HEK293 (cell line): ENCODE data around the gene GDE1.
A peak's percentile ranks its signal among the peaks of the same experiment; 100 is the strongest.

Source experiments
- EGR2 ChIP-seq: fragments of 450-650 bp; formaldehyde crosslinking; IDR thresholded peaks from 2 replicates; pipeline ENCODE4 v1.5.1; 2016; ENCODE audit warnings: low read depth, missing biosample characterization, missing genetic modification characterization
- GLIS1 ChIP-seq: fragments of 450-650 bp; formaldehyde crosslinking; IDR thresholded peaks from 2 replicates; pipeline ENCODE4 v1.5.1; 2016; ENCODE audit warnings: missing biosample characterization, missing genetic modification characterization
- HIC1 ChIP-seq: fragments of 450-650 bp; formaldehyde crosslinking; IDR thresholded peaks from 2 replicates; pipeline ENCODE4 v1.5.1; 2016; ENCODE audit warnings: missing biosample characterization, missing genetic modification characterization
- HOXD13 ChIP-seq: sonication (generic); formaldehyde crosslinking; IDR thresholded peaks from 2 replicates; pipeline ENCODE4 v1.8.0; 2022; ENCODE audit warnings: missing genetic modification reagents, borderline replicate concordance
- KLF7 ChIP-seq: fragments of 450-650 bp; formaldehyde crosslinking; IDR thresholded peaks from 2 replicates; pipeline ENCODE4 v1.5.1; 2016; ENCODE audit warnings: missing biosample characterization, missing genetic modification characterization, borderline replicate concordance
- OSR2 ChIP-seq: fragments of 450-650 bp; formaldehyde crosslinking; IDR thresholded peaks from 2 replicates; pipeline ENCODE4 v1.5.1; 2016; ENCODE audit warnings: missing biosample characterization, missing genetic modification characterization
- OVOL3 ChIP-seq: fragments of 450-650 bp; formaldehyde crosslinking; IDR thresholded peaks from 2 replicates; pipeline ENCODE4 v1.5.1; 2016; ENCODE audit warnings: missing biosample characterization, missing genetic modification characterization
- PRDM1 ChIP-seq: fragments of 450-650 bp; formaldehyde crosslinking; IDR thresholded peaks from 2 replicates; pipeline ENCODE4; 2016; ENCODE audit warnings: missing biosample characterization, missing genetic modification characterization
- YY1 ChIP-seq: fragments of 450-650 bp; formaldehyde crosslinking; IDR thresholded peaks from 2 replicates; pipeline ENCODE4 v1.5.1; 2018; ENCODE audit warnings: missing biosample characterization, missing genetic modification characterization
- ZBTB20 ChIP-seq: fragments of 450-650 bp; formaldehyde crosslinking; IDR thresholded peaks from 2 replicates; pipeline ENCODE4 v1.5.1; 2016; ENCODE audit warnings: missing biosample characterization, missing genetic modification characterization
- ZBTB6 ChIP-seq: fragments of 450-650 bp; formaldehyde crosslinking; IDR thresholded peaks from 2 replicates; pipeline ENCODE4 v1.5.1; 2017; ENCODE audit warnings: missing biosample characterization, missing genetic modification characterization
- ZEB2 ChIP-seq: fragments of 450-650 bp; formaldehyde crosslinking; IDR thresholded peaks from 2 replicates; pipeline ENCODE4 v1.5.1; 2016; ENCODE audit warnings: missing biosample characterization, missing genetic modification characterization
- ZFP69B ChIP-seq: fragments of 450-650 bp; formaldehyde crosslinking; IDR thresholded peaks from 2 replicates; pipeline ENCODE4 v1.5.1; 2016; ENCODE audit warnings: missing biosample characterization, missing genetic modification characterization
- ZNF112 ChIP-seq: fragments of 450-650 bp; formaldehyde crosslinking; IDR thresholded peaks from 2 replicates; pipeline ENCODE4 v1.5.0; 2017; ENCODE audit warnings: missing biosample characterization, missing genetic modification characterization
- ZNF221 ChIP-seq: fragments of 450-650 bp; formaldehyde crosslinking; IDR thresholded peaks from 2 replicates; pipeline ENCODE4 v1.5.1; 2017; ENCODE audit warnings: missing biosample characterization, missing genetic modification characterization, borderline replicate concordance
- ZNF223 ChIP-seq: fragments of 450-650 bp; formaldehyde crosslinking; IDR thresholded peaks from 2 replicates; pipeline ENCODE4 v1.5.1; 2016; ENCODE audit warnings: missing biosample characterization, missing genetic modification characterization
- ZNF24 ChIP-seq: fragments of 450-650 bp; formaldehyde crosslinking; IDR thresholded peaks from 2 replicates; pipeline ENCODE4 v1.5.1; 2016; ENCODE audit warnings: missing biosample characterization, missing genetic modification characterization
- ZNF26 ChIP-seq: fragments of 450-650 bp; formaldehyde crosslinking; IDR thresholded peaks from 2 replicates; pipeline ENCODE4 v1.5.1; 2016; ENCODE audit warnings: missing biosample characterization, missing genetic modification characterization
- ZNF274 ChIP-seq, 2 experiments: fragments of 200-500 bp in 1 of 2; fragments of 450-650 bp in 1 of 2; sonication (Bioruptor generic) in 1 of 2; formaldehyde crosslinking in 1 of 2; IDR thresholded peaks; 2 replicates each; pipeline versions ENCODE4 v1.5.1 to v1.6.1; 2014 to 2016; ENCODE audit warnings: borderline replicate concordance in 1 of 2, inconsistent platforms in 1 of 2, low read length in 1 of 2, missing biosample characterization in 1 of 2, missing genetic modification characterization in 1 of 2
- ZNF324 ChIP-seq: fragments of 450-650 bp; formaldehyde crosslinking; IDR thresholded peaks from 2 replicates; pipeline ENCODE4 v1.5.1; 2016; ENCODE audit warnings: missing biosample characterization, missing genetic modification characterization
- ZNF366 ChIP-seq: fragments of 450-650 bp; formaldehyde crosslinking; conservative IDR thresholded peaks from 2 replicates; pipeline ENCODE4 v1.5.1; 2016; ENCODE audit warnings: missing biosample characterization, missing genetic modification characterization
- ZNF473 ChIP-seq: fragments of 450-650 bp; formaldehyde crosslinking; IDR thresholded peaks from 2 replicates; pipeline ENCODE4 v1.5.1; 2017; ENCODE audit warnings: missing biosample characterization, missing genetic modification characterization
- ZNF48 ChIP-seq: fragments of 450-650 bp; formaldehyde crosslinking; IDR thresholded peaks from 2 replicates; pipeline ENCODE4 v1.5.1; 2016; ENCODE audit warnings: missing biosample characterization, missing genetic modification characterization
- ZNF501 ChIP-seq: fragments of 450-650 bp; formaldehyde crosslinking; IDR thresholded peaks from 2 replicates; pipeline ENCODE4 v1.5.1; 2016; ENCODE audit warnings: missing biosample characterization, missing genetic modification characterization
- ZNF571 ChIP-seq: fragments of 450-650 bp; formaldehyde crosslinking; IDR thresholded peaks from 2 replicates; pipeline ENCODE4 v1.5.0; 2017; ENCODE audit warnings: missing biosample characterization, missing genetic modification characterization
- ZNF596 ChIP-seq: fragments of 450-650 bp; IDR thresholded peaks from 2 replicates; pipeline ENCODE4 v1.5.0; 2018; ENCODE audit warnings: missing biosample characterization, mild to moderate bottlenecking, missing genetic modification characterization, moderate library complexity
- ZNF658 ChIP-seq: fragments of 450-650 bp; formaldehyde crosslinking; IDR thresholded peaks from 2 replicates; pipeline ENCODE4; 2016; ENCODE audit warnings: missing biosample characterization, missing genetic modification characterization
- ZNF660 ChIP-seq: fragments of 450-650 bp; IDR thresholded peaks from 2 replicates; pipeline ENCODE4 v1.5.1; 2018; ENCODE audit warnings: missing biosample characterization, mild to moderate bottlenecking, missing genetic modification characterization
- ZNF707 ChIP-seq: fragments of 450-650 bp; formaldehyde crosslinking; IDR thresholded peaks from 2 replicates; pipeline ENCODE4 v1.5.1; 2016; ENCODE audit warnings: missing biosample characterization, missing genetic modification characterization
- TF ChIP-seq, protein P1 (sequence below): fragments of 450-650 bp; formaldehyde crosslinking; IDR thresholded peaks from 2 replicates; pipeline ENCODE4 v1.5.1; 2016; ENCODE audit warnings: missing biosample characterization, missing genetic modification characterization
- TF ChIP-seq, protein P2 (sequence below): fragments of 450-650 bp; formaldehyde crosslinking; IDR thresholded peaks from 2 replicates; pipeline ENCODE4 v1.5.1; 2016; ENCODE audit warnings: missing biosample characterization, missing genetic modification characterization

The GDE1 gene

DNA sequence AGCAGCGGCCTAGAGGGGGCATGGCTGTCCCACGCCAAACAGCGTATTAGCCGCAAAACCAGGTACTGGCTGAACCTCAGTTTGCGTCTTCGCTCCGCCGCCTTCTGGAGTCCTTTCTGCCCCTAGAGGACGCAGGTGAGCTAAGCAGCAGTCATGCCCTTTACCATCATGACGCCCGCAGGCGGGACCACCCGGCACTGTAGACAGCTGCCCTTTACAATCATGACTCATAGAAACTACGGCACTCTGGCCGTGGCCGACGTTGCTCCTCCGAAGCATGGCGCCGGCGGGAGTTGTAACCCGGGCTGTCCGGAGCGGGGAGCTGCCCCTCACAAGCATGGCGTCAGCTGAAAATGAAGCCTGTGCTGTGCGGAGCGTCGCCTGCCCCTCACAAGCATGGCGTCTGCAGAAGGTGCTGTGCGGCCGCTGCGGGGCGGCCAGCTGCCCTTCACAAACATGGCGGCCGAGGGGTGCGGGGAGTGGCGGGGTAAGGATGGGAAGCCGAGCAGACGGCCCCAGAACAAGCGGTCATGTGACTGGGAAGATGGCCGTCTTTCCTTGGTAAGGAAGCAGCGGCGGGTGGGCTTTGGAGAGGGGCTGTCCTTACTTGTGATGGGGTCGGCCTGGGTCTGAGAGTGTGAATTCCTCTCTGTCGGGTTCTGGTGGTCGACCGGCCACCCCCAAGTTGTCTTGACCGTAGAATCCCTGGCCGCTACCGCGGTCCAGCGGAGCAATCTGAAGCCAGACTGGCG is 33.5 kb upstream of the GDE1 start, which contains the start of gene VPS35L (continued):
- TF ChIP-seq HIC1 (tag by site-specific recombination) (no peak; the same call in none of the 2 replicates), ZNF707 (no peak), ZNF24 (peak; percentile 76), EGR2 (tag by site-specific recombination) (peak; percentile 54; the same call in 1 of the 2 replicates), ZNF221 (tag by site-specific recombination) (no peak), ZNF26 (tag by site-specific recombination) (no peak), OVOL3 (tag by site-specific recombination) (no peak), ZBTB6 (no peak), ZNF596 (tag by site-specific recombination) (no peak), ZNF48 (tag by site-specific recombination) (no peak), ZNF223 (no peak), ZNF473 (tag by site-specific recombination) (no peak), PRDM1 (tag by site-specific recombination) (no peak), ZNF571 (no peak), HOXD13 (CRISPR knock-in tag) (0 out of 2 replicates have a peak, but pooled peaks have one; percentile 55), ZNF324 (tag by site-specific recombination) (0 out of 2 replicates have a peak, but pooled peaks have one; percentile 81), ZBTB20 (tag by site-specific recombination) (peak; percentile 100), ZNF112 (no peak), ZFP69B (tag by site-specific recombination) (peak; percentile 93), ZNF274 (IDR thresholded peaks at IDR 0.05; ENCODE audit: low read length) (no peak), ZNF274 (tag by site-specific recombination; IDR thresholded peaks at IDR 0.05; ENCODE audit: borderline replicate concordance) (no peak), ZNF660 (peak; percentile 77; the same call in 1 of the 2 replicates), GLIS1 (tag by site-specific recombination) (peak; percentile 44; the same call in 1 of the 2 replicates), ZNF366 (no peak), KLF7 (no peak; the same call in 1 of the 2 replicates), OSR2 (tag by site-specific recombination) (no peak), ZNF658 (tag by site-specific recombination) (no peak), YY1 (tag by site-specific recombination) (peak; percentile 100), ZNF501 (tag by site-specific recombination) (peak; percentile 25; the same call in 1 of the 2 replicates), ZEB2 (peak; percentile 98)
- TF ChIP-seq, protein P1, sequence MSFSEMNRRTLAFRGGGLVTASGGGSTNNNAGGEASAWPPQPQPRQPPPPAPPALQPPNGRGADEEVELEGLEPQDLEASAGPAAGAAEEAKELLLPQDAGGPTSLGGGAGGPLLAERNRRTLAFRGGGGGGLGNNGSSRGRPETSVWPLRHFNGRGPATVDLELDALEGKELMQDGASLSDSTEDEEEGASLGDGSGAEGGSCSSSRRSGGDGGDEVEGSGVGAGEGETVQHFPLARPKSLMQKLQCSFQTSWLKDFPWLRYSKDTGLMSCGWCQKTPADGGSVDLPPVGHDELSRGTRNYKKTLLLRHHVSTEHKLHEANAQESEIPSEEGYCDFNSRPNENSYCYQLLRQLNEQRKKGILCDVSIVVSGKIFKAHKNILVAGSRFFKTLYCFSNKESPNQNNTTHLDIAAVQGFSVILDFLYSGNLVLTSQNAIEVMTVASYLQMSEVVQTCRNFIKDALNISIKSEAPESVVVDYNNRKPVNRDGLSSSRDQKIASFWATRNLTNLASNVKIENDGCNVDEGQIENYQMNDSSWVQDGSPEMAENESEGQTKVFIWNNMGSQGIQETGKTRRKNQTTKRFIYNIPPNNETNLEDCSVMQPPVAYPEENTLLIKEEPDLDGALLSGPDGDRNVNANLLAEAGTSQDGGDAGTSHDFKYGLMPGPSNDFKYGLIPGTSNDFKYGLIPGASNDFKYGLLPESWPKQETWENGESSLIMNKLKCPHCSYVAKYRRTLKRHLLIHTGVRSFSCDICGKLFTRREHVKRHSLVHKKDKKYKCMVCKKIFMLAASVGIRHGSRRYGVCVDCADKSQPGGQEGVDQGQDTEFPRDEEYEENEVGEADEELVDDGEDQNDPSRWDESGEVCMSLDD (tag by site-specific recombination) = peak; percentile 94
- TF ChIP-seq, protein P2, sequence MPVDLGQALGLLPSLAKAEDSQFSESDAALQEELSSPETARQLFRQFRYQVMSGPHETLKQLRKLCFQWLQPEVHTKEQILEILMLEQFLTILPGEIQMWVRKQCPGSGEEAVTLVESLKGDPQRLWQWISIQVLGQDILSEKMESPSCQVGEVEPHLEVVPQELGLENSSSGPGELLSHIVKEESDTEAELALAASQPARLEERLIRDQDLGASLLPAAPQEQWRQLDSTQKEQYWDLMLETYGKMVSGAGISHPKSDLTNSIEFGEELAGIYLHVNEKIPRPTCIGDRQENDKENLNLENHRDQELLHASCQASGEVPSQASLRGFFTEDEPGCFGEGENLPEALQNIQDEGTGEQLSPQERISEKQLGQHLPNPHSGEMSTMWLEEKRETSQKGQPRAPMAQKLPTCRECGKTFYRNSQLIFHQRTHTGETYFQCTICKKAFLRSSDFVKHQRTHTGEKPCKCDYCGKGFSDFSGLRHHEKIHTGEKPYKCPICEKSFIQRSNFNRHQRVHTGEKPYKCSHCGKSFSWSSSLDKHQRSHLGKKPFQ = no peak
